ENCODE results near the gene NRIP1.

Gene NRIP1

GRCh38 chr21:15064576-15065391 is at the start of gene NRIP1:
TSS of gene NRIP1 (minus strand) at chr21:15065000. CDS start at chr21:14968192, 96,808 bp downstream.
- H3K27ac ChIP-seq: peak within 1 kb of the TSS; percentile 87 to 98 (median 96)
- H3K4me3 ChIP-seq: peak within 1 kb of the TSS; percentile 78 to 96 (median 85)

- no peak overlapping the region for H3K4me3 ChIP-seq
- H3K27ac ChIP-seq: no peak overlapping the region
These were observed 48.1 kb upstream of the NRIP1 start for GRCh38 chr21:15112858-15113257.

- H3K27ac ChIP-seq: no peak overlapping the region
- no peak overlapping the region for H3K4me3 ChIP-seq
These were observed 44.0 kb upstream of the NRIP1 start for GRCh38 chr21:15108801-15109200.

- no peak overlapping the region for H3K4me3 ChIP-seq
- H3K27ac ChIP-seq: no peak overlapping the region
These were observed 39.7 kb upstream of the NRIP1 start for GRCh38 chr21:15104470-15104869.

GRCh38 chr21:15098908-15099307 is 34.1 kb upstream of the NRIP1 start:
- H3K27ac ChIP-seq: no peak overlapping the region
- H3K4me3 ChIP-seq: no peak overlapping the region

- no peak overlapping the region for H3K4me3 ChIP-seq
- H3K27ac ChIP-seq: no peak overlapping the region
These were observed 33.4 kb upstream of the NRIP1 start for GRCh38 chr21:15098181-15098580.

- Histone ChIP-seq H3K4me3 (no peak overlapping the region), H3K27ac (no peak overlapping the region)
These were observed 32.8 kb upstream of the NRIP1 start for GRCh38 chr21:15097580-15097979.

- no peak overlapping the region for H3K27ac ChIP-seq
These were observed 31.3 kb upstream of the NRIP1 start for GRCh38 chr21:15096146-15096545.

GRCh38 chr21:15095326-15095725 is 30.5 kb upstream of the NRIP1 start:
- Histone ChIP-seq H3K4me3 (no peak overlapping the region), H3K27ac (no peak overlapping the region)

More at GRCh38 chr21:15096146-15096545, 31.3 kb upstream of the NRIP1 start:
- no peak overlapping the region for H3K4me3 ChIP-seq

GRCh38 chr21:15094706-15095105 is 29.9 kb upstream of the NRIP1 start:
- Histone ChIP-seq H3K4me3 (no peak overlapping the region), H3K27ac (no peak overlapping the region)

- Histone ChIP-seq H3K4me3 (no peak overlapping the region), H3K27ac (no peak overlapping the region)
These were observed 28.4 kb upstream of the NRIP1 start for GRCh38 chr21:15093216-15093615.

- Histone ChIP-seq H3K27ac (no peak overlapping the region), H3K4me3 (no peak overlapping the region)
These were observed 27.9 kb upstream of the NRIP1 start for GRCh38 chr21:15092745-15093144.

GRCh38 chr21:15090390-15090789 is 25.6 kb upstream of the NRIP1 start:
- Histone ChIP-seq H3K27ac (no peak overlapping the region), H3K4me3 (no peak overlapping the region)

- no peak overlapping the region for H3K27ac ChIP-seq
- no peak overlapping the region for H3K4me3 ChIP-seq
These were observed 23.7 kb upstream of the NRIP1 start for GRCh38 chr21:15088488-15088887.

- Histone ChIP-seq H3K27ac (no peak overlapping the region), H3K4me3 (no peak overlapping the region)
These were observed 19.9 kb upstream of the NRIP1 start for GRCh38 chr21:15084668-15085067.

GRCh38 chr21:15080526-15080925 is 15.7 kb upstream of the NRIP1 start:
- no peak overlapping the region for H3K4me3 ChIP-seq
- no peak overlapping the region for H3K27ac ChIP-seq

- Histone ChIP-seq H3K27ac (no peak overlapping the region), H3K4me3 (no peak overlapping the region)
These were observed 14.5 kb upstream of the NRIP1 start for GRCh38 chr21:15079269-15079668.

- no peak overlapping the region for H3K4me3 ChIP-seq
- no peak overlapping the region for H3K27ac ChIP-seq
These were observed 13.4 kb upstream of the NRIP1 start for GRCh38 chr21:15078180-15078579.

GRCh38 chr21:15077529-15078145 is 12.8 kb upstream of the NRIP1 start:
- H3K4me3 ChIP-seq: no peak overlapping the region
- H3K27ac ChIP-seq: no peak overlapping the region

- no peak overlapping the region for H3K4me3 ChIP-seq
These were observed 11.9 kb upstream of the NRIP1 start for GRCh38 chr21:15076730-15077129.

GRCh38 chr21:15071009-15071408 is 6.2 kb upstream of the NRIP1 start:
- Histone ChIP-seq H3K27ac (no peak overlapping the region), H3K4me3 (no peak overlapping the region)

More at GRCh38 chr21:15076730-15077129, 11.9 kb upstream of the NRIP1 start:
- no peak overlapping the region for H3K27ac ChIP-seq
